Testis (tissue), 2 donors: ENCODE results near the gene UBASH3A.

Experiments used
- POLR2A ChIP-seq: fragments of 450-650 bp; IDR thresholded peaks from one replicate; pipeline ENCODE4 v1.6.1; 2017; ENCODE audit warnings: antibody characterized with exemption, mild to moderate bottlenecking, moderate library complexity
- TF ChIP-seq, protein P1 (sequence below), 3 experiments: fragments of 450-650 bp in 2 of 3; fragments of 200-600 bp in 1 of 3; sonication (generic) in 1 of 3; IDR thresholded peaks; one replicate each; pipeline ENCODE4 v1.5.1; 2016 to 2019; ENCODE audit warnings: antibody characterized with exemption in 3 of 3, mild to moderate bottlenecking in 2 of 3, moderate library complexity in 1 of 3

- TF ChIP-seq, protein P1, sequence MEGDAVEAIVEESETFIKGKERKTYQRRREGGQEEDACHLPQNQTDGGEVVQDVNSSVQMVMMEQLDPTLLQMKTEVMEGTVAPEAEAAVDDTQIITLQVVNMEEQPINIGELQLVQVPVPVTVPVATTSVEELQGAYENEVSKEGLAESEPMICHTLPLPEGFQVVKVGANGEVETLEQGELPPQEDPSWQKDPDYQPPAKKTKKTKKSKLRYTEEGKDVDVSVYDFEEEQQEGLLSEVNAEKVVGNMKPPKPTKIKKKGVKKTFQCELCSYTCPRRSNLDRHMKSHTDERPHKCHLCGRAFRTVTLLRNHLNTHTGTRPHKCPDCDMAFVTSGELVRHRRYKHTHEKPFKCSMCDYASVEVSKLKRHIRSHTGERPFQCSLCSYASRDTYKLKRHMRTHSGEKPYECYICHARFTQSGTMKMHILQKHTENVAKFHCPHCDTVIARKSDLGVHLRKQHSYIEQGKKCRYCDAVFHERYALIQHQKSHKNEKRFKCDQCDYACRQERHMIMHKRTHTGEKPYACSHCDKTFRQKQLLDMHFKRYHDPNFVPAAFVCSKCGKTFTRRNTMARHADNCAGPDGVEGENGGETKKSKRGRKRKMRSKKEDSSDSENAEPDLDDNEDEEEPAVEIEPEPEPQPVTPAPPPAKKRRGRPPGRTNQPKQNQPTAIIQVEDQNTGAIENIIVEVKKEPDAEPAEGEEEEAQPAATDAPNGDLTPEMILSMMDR (IDR thresholded peaks at IDR 0.05), result no peak
- no peak for TF ChIP-seq POLR2A
Observed at GRCh38 chr21:42414928-42415769, 11.4 kb downstream of the UBASH3A start.
